BE2C (cell line): ENCODE measurements around the gene TXNDC17.

ENCODE experiments used
- DNase-seq: peaks from one replicate; pipeline ENCODE4 v3.0.0-alpha.2; 2020
- H3K27me3 ChIP-seq: fragments of 250-450 bp; sonication (Bioruptor Pico); 2 replicates; pipeline ENCODE4 v1.5.1; 2020; ENCODE audit warnings: mild to moderate bottlenecking
- H3K36me3 ChIP-seq: fragments of 250-450 bp; sonication (Bioruptor Pico); 2 replicates; pipeline ENCODE4 v1.5.1; 2020; ENCODE audit warnings: mild to moderate bottlenecking
- H3K4me1 ChIP-seq: fragments of 250-450 bp; sonication (Bioruptor Pico); 2 replicates; pipeline ENCODE4 v1.5.1; 2020
- H3K4me3 ChIP-seq: 2 replicates; pipeline ENCODE4 v1.5.1; 2011; ENCODE audit warnings: low read depth, low read length
- H3K9me3 ChIP-seq: fragments of 250-450 bp; sonication (Bioruptor Pico); 2 replicates; pipeline ENCODE4 v1.5.1; 2020
- CTCF ChIP-seq: IDR thresholded peaks from 2 replicates; pipeline ENCODE4 v1.5.1; 2012; ENCODE audit warnings: mild to moderate bottlenecking, low read depth, low read length

The TXNDC17 gene

GRCh38 chr17:6670999-6671398 is 30.1 kb downstream of the TXNDC17 start:
- no peaks in the 10 kb centered on the region for H3K4me1 ChIP-seq
- no peak for DNase-seq
- H3K36me3 ChIP-seq: no peaks in the 10 kb centered on the region
- no peak for TF ChIP-seq CTCF
- peaks cover 3% of the 10 kb centered on the region; the same call in 1 of the 2 replicates for H3K27me3 ChIP-seq
- no peaks in the 10 kb centered on the region for H3K9me3 ChIP-seq
- no peak overlapping the region for H3K4me3 ChIP-seq

GRCh38 chr17:6671431-6671830 is 30.6 kb downstream of the TXNDC17 start:
- Histone ChIP-seq H3K36me3 (no peaks in the 10 kb centered on the region), H3K4me1 (no peaks in the 10 kb centered on the region), H3K4me3 (no peak overlapping the region), H3K9me3 (no peaks in the 10 kb centered on the region), H3K27me3 (peaks cover 3% of the 10 kb centered on the region; the same call in 1 of the 2 replicates)
- no peak for DNase-seq
- no peak for TF ChIP-seq CTCF

GRCh38 chr17:6674586-6674985 is 33.7 kb downstream of the TXNDC17 start:
- no peaks in the 10 kb centered on the region for H3K4me1 ChIP-seq
- H3K36me3 ChIP-seq: no peaks in the 10 kb centered on the region
- DNase-seq: no peak

GRCh38 chr17:6675201-6675825 is 34.5 kb downstream of the TXNDC17 start:
- Histone ChIP-seq H3K4me1 (no peaks in the 10 kb centered on the region), H3K9me3 (no peaks in the 10 kb centered on the region), H3K36me3 (no peaks in the 10 kb centered on the region), H3K27me3 (no peaks in the 10 kb centered on the region), H3K4me3 (no peak overlapping the region)
- TF ChIP-seq CTCF: no peak
- no peak for DNase-seq

More at GRCh38 chr17:6674586-6674985, 33.7 kb downstream of the TXNDC17 start:
- H3K9me3 ChIP-seq: no peaks in the 10 kb centered on the region
- no peak for TF ChIP-seq CTCF
- no peak overlapping the region for H3K4me3 ChIP-seq
- H3K27me3 ChIP-seq: no peaks in the 10 kb centered on the region

- no peak overlapping the region for H3K4me3 ChIP-seq
- H3K36me3 ChIP-seq: no peaks in the 10 kb centered on the region
- no peak for DNase-seq
- no peaks in the 10 kb centered on the region for H3K9me3 ChIP-seq
- H3K4me1 ChIP-seq: no peaks in the 10 kb centered on the region
- TF ChIP-seq CTCF: no peak
- no peaks in the 10 kb centered on the region for H3K27me3 ChIP-seq
These were observed 35.9 kb downstream of the TXNDC17 start for GRCh38 chr17:6676802-6677157.

- Histone ChIP-seq H3K27me3 (no peaks in the 10 kb centered on the region), H3K36me3 (no peaks in the 10 kb centered on the region), H3K4me3 (no peak overlapping the region), H3K4me1 (no peaks in the 10 kb centered on the region), H3K9me3 (no peaks in the 10 kb centered on the region)
- no peak for TF ChIP-seq CTCF
- DNase-seq: no peak
These were observed 36.4 kb downstream of the TXNDC17 start for GRCh38 chr17:6677158-6677831.
